IPS-NIHi7 (cell line): Measurements from ENCODE around the gene ADGRG6.
"Not testable (repeated sequence)": the region's sequence is repeated elsewhere in the genome, so short reads cannot be mapped to it uniquely, and the experiment has no call there.

Experiments used
- DNase-seq: peaks from one replicate; pipeline ENCODE4 v3.0.0; 2012; ENCODE audit warnings: mixed read lengths; ENCODE audit errors: extremely low spot score

ADGRG6 gene

DNA sequence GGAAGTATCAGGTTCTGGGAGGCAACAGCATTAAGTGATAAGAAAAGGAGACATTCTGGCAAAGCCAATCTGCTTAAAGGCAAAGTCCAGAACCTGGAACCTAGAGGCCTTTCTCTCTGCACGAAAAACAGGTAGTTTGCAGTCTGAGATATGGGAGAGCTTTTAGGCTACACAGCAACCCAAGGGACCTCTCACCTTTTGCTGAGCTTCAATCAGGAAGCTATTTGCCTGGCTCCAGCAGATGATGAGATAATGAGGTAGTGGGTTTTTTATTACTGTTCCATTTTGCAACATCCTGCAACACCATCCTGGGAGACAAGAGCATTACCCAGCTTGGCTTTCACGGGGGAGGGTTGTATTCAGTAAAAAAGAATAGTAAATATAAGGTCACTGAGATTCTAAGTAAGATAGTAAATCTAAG is 143.1 kb downstream of the ADGRG6 start:
- no peak for DNase-seq

DNA sequence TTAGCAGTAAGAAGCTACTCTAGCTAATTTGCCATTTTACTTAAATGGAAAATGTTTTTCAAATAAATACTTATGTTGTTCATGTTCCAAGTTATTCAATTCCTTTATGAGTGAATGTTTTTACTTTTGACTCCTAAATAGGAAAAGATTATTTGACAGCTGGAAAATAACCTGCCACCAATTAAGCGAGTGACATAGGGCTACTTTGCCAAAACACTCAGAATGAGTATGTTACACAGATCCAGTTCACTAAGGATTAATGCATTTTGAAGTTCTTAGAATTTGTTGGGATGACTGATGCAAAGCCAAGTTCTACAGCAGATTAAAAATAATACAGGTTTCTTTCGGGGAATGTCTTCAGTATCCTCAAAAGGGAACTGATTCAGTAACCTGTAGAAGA is 144.4 kb downstream of the ADGRG6 start:
- no peak for DNase-seq

DNA sequence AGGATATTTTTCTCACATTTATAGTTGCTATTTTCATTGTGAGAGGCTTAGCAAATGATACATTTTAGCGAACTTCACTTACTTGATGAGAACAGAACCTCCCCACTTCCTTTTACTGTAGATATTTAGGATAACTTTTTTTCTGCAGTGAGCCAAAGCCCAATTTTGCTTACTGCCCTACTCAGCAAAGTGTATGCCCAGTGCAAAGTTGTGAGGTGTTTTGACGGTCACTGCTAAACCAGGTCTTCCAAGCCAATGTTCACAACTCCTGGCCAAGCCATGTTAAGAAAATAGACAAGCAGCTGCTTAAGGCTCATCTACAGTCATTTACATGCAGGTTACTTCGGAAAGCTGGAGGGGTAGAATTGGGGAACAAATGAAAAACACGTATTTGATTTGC is 144.8 kb downstream of the ADGRG6 start:
- no peak for DNase-seq

DNA sequence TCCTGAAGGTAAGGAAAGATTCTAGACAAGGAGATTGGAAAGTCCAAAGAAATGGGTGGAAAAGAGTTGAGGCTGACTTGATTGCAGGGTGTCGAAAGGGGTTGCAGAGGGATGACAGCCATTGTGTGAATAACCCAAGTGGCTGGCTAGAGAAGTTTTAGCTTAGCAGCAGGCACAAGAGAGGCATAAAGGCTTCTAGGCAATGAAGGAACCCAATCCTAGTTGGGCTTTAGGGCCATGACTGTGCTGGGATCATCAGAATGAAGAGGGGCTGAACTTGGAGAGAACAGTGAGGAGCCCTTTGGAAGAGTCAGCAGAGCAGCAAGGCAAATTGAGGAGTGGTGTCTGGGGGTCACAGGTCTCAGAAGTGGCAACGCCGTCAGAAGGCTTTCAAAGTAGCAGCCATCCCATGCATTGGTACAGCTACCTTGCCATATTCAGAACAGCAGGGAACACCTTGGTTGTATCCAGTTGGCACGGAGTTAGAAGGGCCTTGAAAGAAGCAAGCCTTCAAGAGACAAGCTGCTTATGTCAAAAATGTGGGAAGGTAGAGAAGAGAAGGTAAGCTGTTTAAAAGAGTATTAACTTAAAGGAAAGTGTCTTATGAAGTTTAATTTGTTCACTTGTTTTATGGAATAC is 146.4 kb downstream of the ADGRG6 start:
- no peak for DNase-seq

- not testable (repeated sequence) for DNase-seq
These were observed 149.0 kb downstream of the ADGRG6 start for GRCh38 chr6:142450856-142451255.

DNA sequence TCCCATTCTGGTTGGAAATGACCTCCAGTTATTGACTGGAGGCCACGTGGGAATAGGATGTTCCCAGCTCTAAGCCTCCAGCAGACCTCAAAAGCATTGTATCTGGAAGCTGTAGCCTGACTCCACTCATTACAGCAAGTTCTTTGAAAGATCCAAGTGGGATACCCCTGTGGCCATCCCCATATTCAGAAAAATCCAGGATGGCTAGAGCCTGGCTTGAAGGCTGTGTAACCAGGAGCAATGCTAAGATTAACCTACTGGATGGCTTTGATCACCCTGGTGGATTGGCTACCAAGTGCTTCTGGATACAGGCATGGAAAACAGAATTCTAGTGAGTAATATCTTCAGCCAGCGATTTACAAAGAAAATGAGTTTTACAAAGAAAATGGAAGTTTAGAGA is 151.2 kb downstream of the ADGRG6 start:
- DNase-seq, result no peak

- DNase-seq, result not testable (repeated sequence)
These were observed 152.4 kb downstream of the ADGRG6 start for GRCh38 chr6:142454196-142454595.

GRCh38 chr6:142454848-142455247 is 153.0 kb downstream of the ADGRG6 start:
- not testable (repeated sequence) for DNase-seq

GRCh38 chr6:142455957-142456589 is 154.3 kb downstream of the ADGRG6 start:
- no peak for DNase-seq

GRCh38 chr6:142457638-142458406 is 156.0 kb downstream of the ADGRG6 start:
- no peak for DNase-seq

DNA sequence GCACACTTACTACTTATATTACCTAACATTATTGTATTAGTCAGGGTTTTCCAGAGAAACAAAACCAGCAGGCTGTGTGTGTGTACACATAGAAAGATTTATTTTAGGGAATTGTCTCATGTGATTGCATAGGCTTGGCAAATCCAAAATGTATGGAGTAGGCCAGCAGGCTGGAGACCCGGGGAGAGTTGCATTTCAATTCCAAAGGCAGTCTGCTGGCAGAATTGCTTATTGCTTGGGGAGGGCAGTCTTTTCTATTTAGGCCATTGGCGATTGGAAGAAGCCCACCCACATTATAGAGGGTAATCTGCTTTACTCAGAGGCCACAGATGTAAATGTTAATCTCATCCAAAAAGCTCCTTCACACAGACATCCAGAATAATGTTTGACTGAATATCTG is 157.0 kb downstream of the ADGRG6 start:
- DNase-seq, result no peak

- DNase-seq, result no peak
These were observed 157.5 kb downstream of the ADGRG6 start for GRCh38 chr6:142459271-142459670.

DNA sequence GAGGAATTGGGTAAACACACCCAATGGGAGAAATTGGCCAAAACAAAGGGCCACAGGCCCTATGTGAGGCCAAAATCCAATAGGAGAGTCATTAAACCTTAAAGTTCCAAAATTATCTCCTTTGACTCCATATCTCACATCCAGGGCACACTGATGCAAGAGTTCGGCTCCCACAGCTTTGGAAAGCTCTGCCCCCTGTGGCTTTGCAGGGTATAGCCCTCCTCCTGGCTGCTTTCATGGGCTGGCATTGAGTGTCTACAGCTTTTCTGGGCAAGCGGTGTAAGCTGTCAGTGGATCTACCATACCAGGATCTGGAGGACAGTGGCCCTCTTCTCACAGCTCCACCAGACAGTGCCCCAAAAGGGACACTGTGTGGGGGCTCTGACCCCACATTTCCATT is 160.5 kb downstream of the ADGRG6 start:
- no peak for DNase-seq

DNA sequence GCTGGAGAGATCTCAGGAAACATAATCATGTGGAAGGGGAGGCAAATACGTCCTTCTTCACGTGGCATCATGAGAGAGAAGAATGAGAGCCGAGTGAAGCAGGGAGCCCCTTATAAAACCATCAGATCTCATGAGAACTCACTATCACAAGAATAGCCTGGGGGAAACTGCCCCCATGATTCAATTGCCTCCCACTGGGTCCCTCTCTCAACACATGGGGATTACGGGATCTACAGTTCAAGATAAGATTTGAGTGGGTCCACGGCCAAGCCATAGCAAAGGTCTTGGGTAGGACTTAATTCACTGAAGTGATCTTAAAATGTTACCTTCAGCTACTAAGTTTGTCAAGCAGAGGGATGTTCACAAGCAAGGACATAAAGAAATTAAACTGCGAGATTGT is 162.2 kb downstream of the ADGRG6 start:
- no peak for DNase-seq

DNA sequence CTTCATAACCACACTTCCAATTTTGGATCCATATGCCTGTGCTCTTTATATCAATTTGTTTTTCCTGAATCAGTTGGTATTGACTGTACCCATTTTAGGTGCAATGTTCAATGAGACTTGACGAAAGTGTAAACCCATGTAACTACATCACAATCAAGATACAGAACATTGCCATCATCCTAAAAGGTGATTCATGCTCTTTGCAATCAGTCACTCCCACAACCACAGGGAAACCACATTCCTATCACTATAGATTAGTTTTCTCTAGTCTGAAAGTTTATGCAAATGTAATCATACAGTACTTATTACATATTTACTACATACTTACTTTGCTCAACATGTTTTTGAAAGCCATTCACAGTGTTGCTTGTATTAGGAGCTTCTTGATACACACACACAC is 167.4 kb downstream of the ADGRG6 start:
- DNase-seq, result no peak

- DNase-seq, result no peak
These were observed 168.6 kb downstream of the ADGRG6 start for GRCh38 chr6:142470421-142470820.

- peak; percentile 84 for DNase-seq
These were observed 172.9 kb downstream of the ADGRG6 start for GRCh38 chr6:142474531-142475289.

DNA sequence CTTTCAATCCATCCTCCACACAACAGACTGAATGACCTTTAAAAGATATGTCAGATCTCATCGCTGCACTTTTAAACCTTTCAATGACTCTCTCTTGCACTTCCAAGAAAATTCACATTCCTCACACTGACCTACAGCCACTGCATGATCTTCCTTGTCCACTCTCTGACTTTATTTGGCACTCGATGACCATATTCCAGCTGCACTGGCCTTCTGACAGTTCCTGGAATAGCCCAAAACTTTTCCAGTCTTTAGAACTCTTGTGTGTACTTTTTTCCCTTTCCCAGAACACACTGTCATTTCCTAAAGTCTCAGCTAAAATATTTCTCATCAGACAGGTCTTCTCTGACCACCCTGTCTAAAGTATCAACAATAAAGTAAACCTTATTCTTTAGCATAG is 174.6 kb downstream of the ADGRG6 start:
- no peak for DNase-seq

DNA sequence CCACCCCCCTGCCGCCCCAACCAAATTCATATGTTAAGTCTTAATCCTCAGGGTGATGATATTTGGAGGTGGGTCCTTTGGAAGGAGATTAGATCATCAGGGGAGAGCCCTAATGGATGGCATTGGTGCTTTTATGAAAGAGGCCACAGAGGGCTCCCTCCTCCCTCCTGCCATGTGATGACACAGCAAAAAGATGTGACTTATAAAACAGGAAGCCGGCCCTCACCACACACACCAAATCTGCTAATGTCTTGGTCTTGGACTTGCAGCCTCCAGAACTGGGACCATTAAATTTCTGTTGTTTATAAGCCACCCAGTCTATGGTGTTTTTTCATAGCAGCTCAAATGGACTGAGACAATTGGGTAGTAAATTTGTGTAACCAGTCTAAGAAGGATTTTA is 176.3 kb downstream of the ADGRG6 start:
- peak; percentile 23 for DNase-seq

DNA sequence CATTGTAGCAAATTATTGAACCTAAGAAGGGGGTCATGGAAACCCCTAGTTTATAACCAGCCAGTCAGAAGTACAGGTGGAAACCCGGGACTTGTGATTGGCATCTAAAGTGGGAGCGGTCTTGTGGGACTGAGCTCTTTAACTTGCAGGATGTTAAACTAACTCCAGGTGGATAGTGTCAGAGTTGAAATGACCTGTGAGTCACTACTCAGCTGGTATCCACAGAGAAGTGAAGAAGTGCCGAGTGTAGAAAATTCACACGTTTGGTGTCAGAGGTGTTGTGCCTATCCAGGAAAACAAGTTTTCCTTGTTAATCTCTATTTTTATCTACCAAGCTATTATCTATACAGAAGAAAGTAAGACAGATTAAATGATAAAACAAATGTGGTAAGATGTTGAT is 179.7 kb downstream of the ADGRG6 start:
- no peak for DNase-seq

DNA sequence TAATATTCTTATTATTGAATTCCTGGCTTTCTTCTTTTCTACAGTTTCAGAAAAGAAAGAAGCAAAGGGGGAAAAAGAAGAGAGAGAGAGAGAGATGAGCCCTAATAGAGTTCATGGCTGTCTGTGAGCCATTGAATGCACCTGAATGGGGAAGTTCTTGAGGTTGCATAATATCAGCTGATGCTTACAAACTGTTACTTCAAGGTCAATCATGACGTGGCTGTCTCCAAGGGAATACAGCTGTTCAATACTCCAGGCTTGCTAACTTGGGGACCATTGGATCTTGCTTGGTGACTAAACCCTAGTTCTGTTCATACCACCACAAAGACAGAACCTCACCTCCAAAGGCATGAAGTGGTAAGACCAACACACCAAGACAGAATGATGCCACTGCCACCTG is 180.4 kb downstream of the ADGRG6 start:
- DNase-seq, result no peak

GRCh38 chr6:142482974-142483373 is 181.2 kb downstream of the ADGRG6 start:
- DNase-seq, result no peak
